ENCODE measurements around the gene ELMO1. TPM values are rescaled to one million over a fixed set of nuclear protein-coding genes. Genes with fewer than 3 reads are reported as not detected.

ELMO1 gene
- total and polyA plus RNA-seq, 11 donors: 6.9 to 38.6 (median 14.7) TPM

- WGBS, 4 donors: 95 to 97% (median 96%) methylated on average over 3 of the region's 3 CpGs
- Histone ChIP-seq H3K27me3 (no peaks in the 10 kb centered on the region), H3K27ac (no peak overlapping the region), H3K4me1 (peaks cover 0 to 24% (median 11%) of the 10 kb centered on the region in 12 donors), H3K9me3 (no peaks in the 10 kb centered on the region), H3K36me3 (no peaks in the 10 kb centered on the region), H3K4me3 (no peak overlapping the region)
- ATAC-seq: no peak
- intact Hi-C loops (cut with DNase I): loop anchor here in 1 of 10 donors (5.0 kb wide), 1 partner anchor 33 kb away; no protein-coding TSS in a partner anchor
- no peak for TF ChIP-seq CTCF (IDR thresholded peaks at IDR 0.05)
- no peak for TF ChIP-seq POLR2A (IDR thresholded peaks at IDR 0.05)
- no peak for DNase-seq
Observed at GRCh38 chr7:37363536-37364491, 84.8 kb downstream of the ELMO1 start.

GRCh38 chr7:37362802-37363201, 85.9 kb downstream of the ELMO1 start:
- WGBS, 4 donors: 89 to 100% (median 93%) methylated on average over 2 of the region's 2 CpGs
- DNase-seq: no peak
- H3K36me3 ChIP-seq: no peaks in the 10 kb centered on the region
- no peaks in the 10 kb centered on the region for H3K9me3 ChIP-seq
- H3K27me3 ChIP-seq: no peaks in the 10 kb centered on the region
- H3K4me3 ChIP-seq: no peak overlapping the region
- peaks cover 0 to 32% (median 13%) of the 10 kb centered on the region in 12 donors for H3K4me1 ChIP-seq
- intact Hi-C loops (cut with DNase I): loop anchor here in 1 of 10 donors (5.0 kb wide), 1 partner anchor 34 kb away; no protein-coding TSS in a partner anchor
- ATAC-seq: no peak
- no peak for TF ChIP-seq CTCF (IDR thresholded peaks at IDR 0.05)
- TF ChIP-seq POLR2A (IDR thresholded peaks at IDR 0.05): no peak
- H3K27ac ChIP-seq: no peak overlapping the region

GRCh38 chr7:37360484-37360883, 88.2 kb downstream of the ELMO1 start:
- DNase-seq (no peak), ATAC-seq (no peak)
- Histone ChIP-seq H3K4me1 (peaks cover 0 to 49% (median 20%) of the 10 kb centered on the region in 12 donors), H3K9me3 (no peaks in the 10 kb centered on the region), H3K4me3 (no peak overlapping the region), H3K27ac (no peak overlapping the region), H3K27me3 (no peaks in the 10 kb centered on the region), H3K36me3 (no peaks in the 10 kb centered on the region)
- TF ChIP-seq POLR2A (IDR thresholded peaks at IDR 0.05): no peak
- no peak for TF ChIP-seq CTCF (IDR thresholded peaks at IDR 0.05)
- WGBS, 4 donors: 88 to 92% (median 91%) methylated on average over 2 of the region's 2 CpGs
- intact Hi-C loops (cut with DNase I): loop anchor here in 1 of 10 donors (5.0 kb wide), 1 partner anchor 37 kb away; no protein-coding TSS in a partner anchor

Measured in heart left ventricle (tissue), 16 donors.